ENCODE results near the gene GPR17. TPM values are rescaled to one million over a fixed set of nuclear protein-coding genes. Genes with fewer than 3 reads are reported as not detected.

Gene GPR17
- total RNA-seq, 1 experiment from 2014 or later = 1.0 TPM

DNA sequence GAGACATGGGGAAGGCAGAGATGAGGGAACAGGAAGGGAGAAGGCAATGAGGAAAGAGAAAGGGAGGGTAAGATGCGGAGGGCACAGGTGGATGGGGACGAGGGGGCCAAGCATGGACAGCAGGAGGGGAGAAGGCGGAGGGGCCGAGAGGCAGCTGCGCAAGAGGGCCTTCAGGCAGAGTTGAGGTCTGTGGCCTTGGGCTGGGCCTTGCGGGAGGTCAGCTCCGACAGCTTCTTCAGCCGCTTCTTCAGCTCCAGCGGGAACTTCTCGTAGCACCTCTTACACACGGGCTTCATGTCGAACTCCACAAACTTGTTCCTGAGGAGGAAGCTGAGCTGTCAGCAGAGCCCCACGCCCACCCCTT is 6.9 kb upstream of the GPR17 start:
- H3K27ac ChIP-seq (ENCODE audit: low read length) = peak overlapping the region; percentile 99
- no peaks in the 10 kb centered on the region for H3K79me2 ChIP-seq (ENCODE audit: low read length)
- DNase-seq (no peak), ATAC-seq (no peak)
- H3K9me3 ChIP-seq (ENCODE audit: low read length) = no peaks in the 10 kb centered on the region
- intact Hi-C loops (cut with micrococcal nuclease) = no loop called here
- no peaks in the 10 kb centered on the region for H3K9me2 ChIP-seq (replicated peaks; ENCODE audit: low read length)
- CTCF ChIA-PET = no interaction called here
- BruUV-seq (replicated peaks) = no TSS peak
- TF ChIP-seq EZH2phosphoT487 (IDR thresholded peaks at IDR 0.05; ENCODE audit: borderline replicate concordance, low read length) (no peak), CTCF (conservative IDR thresholded peaks at IDR 0.05; ENCODE audit: low read depth, low read length) (no peak), EZH2 (IDR thresholded peaks at IDR 0.05; ENCODE audit: low read length, unreplicated experiment) (no peak)
- no peak overlapping the region for H2AFZ ChIP-seq (ENCODE audit: low read length)
- H3F3A ChIP-seq (ENCODE audit: low read length, unreplicated experiment) = no peaks in the 10 kb centered on the region
- H3K4me1 ChIP-seq (ENCODE audit: insufficient read depth, low read length) = peaks cover 26% of the 10 kb centered on the region
- POLR2A ChIA-PET (ENCODE audit: unreplicated experiment) = interaction anchor here (0.7 kb wide), 1 partner anchor 48 kb away, joined by 3 read pairs; no protein-coding TSS in a partner anchor
- no peaks in the 10 kb centered on the region; the same call in 1 of the 2 replicates for H3K36me3 ChIP-seq (ENCODE audit: low read depth, low read length)
- H4K20me1 ChIP-seq (ENCODE audit: low read length) = no peaks in the 10 kb centered on the region
- no peaks in the 10 kb centered on the region for H3K27me3 ChIP-seq (ENCODE audit: low read length)
- H3K4me3 ChIP-seq (ENCODE audit: low read length) = no peak overlapping the region
- peak overlapping the region; percentile 84 for H3K9ac ChIP-seq (ENCODE audit: low read length)
- no peak overlapping the region for H3K4me2 ChIP-seq (ENCODE audit: low read length)

DNA sequence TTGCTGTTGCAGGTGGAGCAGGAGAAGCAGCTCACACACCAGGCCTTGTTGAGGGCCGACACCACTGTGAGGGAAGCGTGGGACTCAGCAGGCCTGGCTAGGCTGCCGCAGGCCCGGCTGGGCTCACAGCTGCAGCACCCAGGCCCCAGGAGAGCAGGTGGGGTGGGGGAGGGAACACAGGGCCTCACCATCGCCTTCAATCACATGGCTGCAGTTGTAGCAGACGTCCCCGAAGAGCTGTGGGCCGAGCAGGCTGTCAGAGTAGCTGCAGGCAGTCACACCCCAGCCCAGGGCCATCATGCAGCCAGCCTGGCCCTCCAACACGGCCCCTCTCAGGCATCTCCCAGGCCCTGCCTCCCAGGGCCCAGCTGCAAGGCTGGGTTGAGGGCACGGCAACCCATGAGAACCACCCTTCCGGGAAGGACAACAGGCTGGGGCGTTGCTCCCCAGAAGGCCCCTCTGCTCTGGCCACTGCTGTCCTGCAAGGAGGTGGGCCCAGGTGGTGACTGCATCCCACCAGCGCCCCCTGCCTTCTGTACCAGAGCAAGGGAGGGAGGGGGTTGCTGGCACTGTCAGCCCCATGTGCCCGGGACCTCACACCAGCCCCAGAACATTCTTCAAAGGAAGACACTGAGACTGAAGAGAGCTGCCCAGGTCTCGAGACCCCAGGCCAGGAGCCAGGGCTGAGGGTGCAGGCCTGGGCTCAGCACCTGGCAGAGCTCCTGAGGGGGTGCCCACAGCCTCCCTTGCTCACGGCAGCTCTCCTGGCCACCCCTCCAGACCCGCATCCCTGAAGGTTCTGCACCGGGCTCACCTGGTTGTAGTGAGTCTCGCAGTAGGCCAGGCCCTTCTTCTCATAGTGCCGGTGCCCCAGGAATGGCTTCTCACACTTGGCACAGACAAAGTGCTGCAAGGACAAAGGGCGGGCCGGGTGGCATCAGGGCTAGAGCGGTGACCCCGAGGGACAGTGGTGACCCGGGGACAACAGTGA is 5.6 kb upstream of the GPR17 start:
- Histone ChIP-seq H3K9me2 (replicated peaks; ENCODE audit: low read length) (no peaks in the 10 kb centered on the region), H3K9ac (ENCODE audit: low read length) (no peak overlapping the region), H3K4me3 (ENCODE audit: low read length) (no peak overlapping the region), H3F3A (ENCODE audit: low read length, unreplicated experiment) (no peaks in the 10 kb centered on the region), H4K20me1 (ENCODE audit: low read length) (no peaks in the 10 kb centered on the region), H3K27me3 (ENCODE audit: low read length) (no peaks in the 10 kb centered on the region), H3K9me3 (ENCODE audit: low read length) (no peaks in the 10 kb centered on the region), H3K79me2 (ENCODE audit: low read length) (no peaks in the 10 kb centered on the region), H3K36me3 (ENCODE audit: low read depth, low read length) (no peaks in the 10 kb centered on the region; the same call in 1 of the 2 replicates), H3K4me2 (ENCODE audit: low read length) (no peak overlapping the region), H3K4me1 (ENCODE audit: insufficient read depth, low read length) (peaks cover 26% of the 10 kb centered on the region), H2AFZ (ENCODE audit: low read length) (no peak overlapping the region), H3K27ac (ENCODE audit: low read length) (no peak overlapping the region)
- TF ChIP-seq EZH2 (IDR thresholded peaks at IDR 0.05; ENCODE audit: low read length, unreplicated experiment) (no peak), EZH2phosphoT487 (IDR thresholded peaks at IDR 0.05; ENCODE audit: borderline replicate concordance, low read length) (no peak), CTCF (conservative IDR thresholded peaks at IDR 0.05; ENCODE audit: low read depth, low read length) (peak; percentile 49; the same call in 1 of the 2 replicates)
- CTCF ChIA-PET = no interaction called here
- BruUV-seq (replicated peaks) = no TSS peak
- DNase-seq (no peak), ATAC-seq (no peak)
- POLR2A ChIA-PET (ENCODE audit: unreplicated experiment) = no interaction called here
- intact Hi-C loops (cut with micrococcal nuclease) = loop anchor here (10.0 kb wide), 1 partner anchor 446 kb away; no protein-coding TSS in a partner anchor

- ChIA-PET POLR2A (ENCODE audit: unreplicated experiment) (no interaction called here), CTCF (no interaction called here)
- no peak for DNase-seq
- TF ChIP-seq CTCF (conservative IDR thresholded peaks at IDR 0.05; ENCODE audit: low read depth, low read length) = no peak
- no peak for TF ChIP-seq EZH2phosphoT487 (IDR thresholded peaks at IDR 0.05; ENCODE audit: borderline replicate concordance, low read length)
- no peak for TF ChIP-seq EZH2 (IDR thresholded peaks at IDR 0.05; ENCODE audit: low read length, unreplicated experiment)
- Histone ChIP-seq H3K4me3 (ENCODE audit: low read length) (no peak overlapping the region), H3K27ac (ENCODE audit: low read length) (no peak overlapping the region), H4K20me1 (ENCODE audit: low read length) (no peaks in the 10 kb centered on the region), H3K9ac (ENCODE audit: low read length) (no peak overlapping the region), H3K79me2 (ENCODE audit: low read length) (no peaks in the 10 kb centered on the region), H3K9me3 (ENCODE audit: low read length) (no peaks in the 10 kb centered on the region), H3K4me1 (ENCODE audit: insufficient read depth, low read length) (peaks cover 26% of the 10 kb centered on the region), H3F3A (ENCODE audit: low read length, unreplicated experiment) (no peaks in the 10 kb centered on the region), H3K9me2 (replicated peaks; ENCODE audit: low read length) (no peaks in the 10 kb centered on the region), H3K36me3 (ENCODE audit: low read depth, low read length) (no peaks in the 10 kb centered on the region), H3K27me3 (ENCODE audit: low read length) (no peaks in the 10 kb centered on the region), H2AFZ (ENCODE audit: low read length) (no peak overlapping the region), H3K4me2 (ENCODE audit: low read length) (no peak overlapping the region)
- intact Hi-C loops (cut with micrococcal nuclease) = loop anchor here (10.0 kb wide), 1 partner anchor 446 kb away; no protein-coding TSS in a partner anchor
- ATAC-seq = no peak
- BruUV-seq (replicated peaks) = no TSS peak
Observed at GRCh38 chr2:127641133-127641532, 4.8 kb upstream of the GPR17 start.

Measured in PC-3 (cell line).